NOMO-1 treated with DMSO at 0.1 percent for 48 hours (cell line): ENCODE results near the gene SLC27A3.
"Not testable (repeated sequence)": the region's sequence is repeated elsewhere in the genome, so short reads cannot be mapped to it uniquely, and the experiment has no call there.

ENCODE experiments used
- DNase-seq: peaks from one replicate; lab custom pipeline; 2025; ENCODE audit not compliant: unreplicated experiment; lab: John Stamatoyannopoulos, UW

SLC27A3 gene

DNA sequence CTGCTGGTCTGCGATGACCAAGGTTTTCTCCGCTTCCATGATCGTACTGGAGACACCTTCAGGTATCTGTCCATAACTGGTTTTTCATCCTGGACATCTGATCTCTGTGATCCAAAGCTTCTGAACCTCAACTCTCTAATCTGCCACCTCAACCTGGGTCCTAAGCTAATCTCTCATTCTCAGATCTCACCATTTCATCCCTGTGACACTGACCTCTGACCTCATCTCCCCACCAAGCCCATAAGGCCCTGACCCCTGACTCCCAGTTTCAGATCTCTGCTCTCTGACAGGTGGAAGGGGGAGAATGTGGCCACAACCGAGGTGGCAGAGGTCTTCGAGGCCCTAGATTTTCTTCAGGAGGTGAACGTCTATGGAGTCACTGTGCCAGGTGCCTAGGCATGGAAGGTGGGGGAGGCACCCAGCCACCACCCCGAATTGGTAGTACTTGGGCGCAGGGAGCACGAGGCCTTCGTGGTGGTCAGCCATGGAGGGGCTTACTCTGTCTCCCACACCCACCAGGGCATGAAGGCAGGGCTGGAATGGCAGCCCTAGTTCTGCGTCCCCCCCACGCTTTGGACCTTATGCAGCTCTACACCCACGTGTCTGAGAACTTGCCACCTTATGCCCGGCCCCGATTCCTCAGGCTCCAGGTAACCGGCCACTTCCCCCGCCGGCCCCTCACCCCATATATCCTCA lies 3.8 kb downstream of the SLC27A3 start:
- no peak for DNase-seq

- DNase-seq = no peak
Measured at GRCh38 chr1:153779781-153780541, 4.8 kb downstream of the SLC27A3 start.

- DNase-seq = no peak
Measured at GRCh38 chr1:153780551-153780950, 5.3 kb downstream of the SLC27A3 start.

DNA sequence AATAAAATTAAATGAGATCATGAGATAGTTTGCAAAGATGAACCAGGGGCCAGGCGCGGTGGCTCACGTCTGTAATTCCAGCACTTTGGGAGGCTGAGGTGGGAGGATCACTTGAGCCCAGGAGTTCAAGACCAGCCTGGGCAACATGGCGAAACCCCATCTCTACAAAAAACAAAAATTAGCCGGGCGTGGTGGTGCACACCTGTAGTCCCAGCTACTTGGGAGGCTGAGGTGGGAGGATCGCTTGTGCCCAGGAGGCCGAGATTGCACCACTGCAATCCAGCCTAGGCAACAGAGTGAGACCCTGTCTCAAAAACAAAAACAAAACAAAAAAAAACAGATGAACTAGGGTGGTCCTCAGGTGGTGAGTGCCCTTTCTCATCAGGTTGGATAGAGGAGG lies 7.4 kb downstream of the SLC27A3 start:
- not testable (repeated sequence) for DNase-seq

DNA sequence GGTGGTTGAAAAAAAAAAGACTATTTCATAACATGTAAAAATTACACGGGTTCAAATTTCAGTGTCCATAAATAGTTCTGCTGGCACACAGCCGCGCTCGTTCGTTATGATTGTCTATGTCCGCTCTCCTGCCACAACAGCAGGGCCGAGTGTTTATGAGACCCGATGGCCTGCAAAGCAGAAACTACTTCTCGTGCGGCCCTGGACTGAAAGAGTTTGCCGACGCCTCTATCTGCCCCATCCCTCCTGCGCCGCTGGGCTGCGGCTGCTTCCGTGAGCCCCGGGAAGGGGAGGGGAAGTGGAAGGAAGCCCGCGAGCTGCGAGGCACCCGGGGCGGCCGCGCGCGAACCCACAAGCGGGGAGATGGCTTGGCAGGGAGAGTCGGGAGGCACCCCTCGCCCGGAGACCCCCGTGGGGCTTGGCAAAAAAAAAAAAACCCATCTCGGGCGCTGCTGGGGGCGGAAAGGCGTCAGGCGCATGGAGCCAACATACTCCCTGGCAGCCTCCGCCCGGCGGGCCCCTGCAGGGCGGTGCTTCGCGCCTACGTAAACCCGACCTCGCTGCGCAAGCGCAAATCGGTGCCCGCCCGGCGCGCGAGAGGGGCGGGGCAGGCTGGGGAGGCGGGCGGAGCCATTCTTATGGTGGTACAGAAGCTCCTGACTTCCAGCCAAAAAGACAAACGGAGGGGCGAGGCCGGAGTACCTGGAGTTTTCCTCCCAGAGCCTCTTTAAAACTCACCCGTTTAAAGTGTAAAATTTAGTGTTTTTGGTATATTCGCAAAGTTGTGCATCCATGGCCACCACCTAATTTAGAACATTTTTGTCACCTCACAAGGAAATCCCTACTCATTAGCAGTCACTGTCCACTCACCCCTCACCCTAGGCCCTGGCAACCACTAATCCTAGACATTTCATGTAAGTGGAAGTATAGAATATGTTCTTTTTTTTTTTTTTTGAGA lies 8.3 kb downstream of the SLC27A3 start:
- DNase-seq = peak; percentile 83

DNA sequence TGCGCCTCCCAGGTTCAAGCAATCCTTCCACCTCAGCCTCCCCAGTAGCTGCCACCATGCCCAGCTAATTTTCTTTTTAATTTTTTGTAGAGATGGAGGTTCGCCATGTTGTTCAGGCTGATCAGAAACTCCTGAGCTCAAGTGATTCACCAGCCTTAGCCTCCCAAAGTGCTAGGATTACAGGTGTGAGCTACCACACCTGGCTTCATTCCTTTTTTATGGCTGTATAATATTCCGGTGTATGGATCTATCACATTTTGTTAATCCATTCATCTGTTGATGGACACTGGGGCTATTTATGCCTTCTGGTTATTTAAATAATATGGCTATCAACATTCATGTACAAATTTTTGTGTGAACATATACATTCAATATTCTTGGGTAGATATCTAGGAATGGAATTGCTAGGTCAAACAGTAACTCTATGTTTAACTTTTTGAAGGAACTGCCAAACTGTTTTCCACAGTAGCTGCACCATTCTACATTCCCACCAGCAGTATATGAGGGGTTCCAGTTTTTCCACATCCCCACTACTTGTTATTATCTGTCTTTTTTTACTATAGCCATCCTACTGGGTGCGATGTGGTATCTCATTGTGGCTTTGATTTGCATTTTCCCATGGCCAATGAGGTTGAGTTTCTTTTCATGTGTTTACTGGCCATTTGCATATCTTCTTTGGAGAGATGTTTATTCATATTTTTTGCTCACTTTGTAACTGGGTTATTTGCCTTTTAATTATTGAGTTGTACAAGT lies 11.0 kb downstream of the SLC27A3 start:
- DNase-seq = no peak

DNA sequence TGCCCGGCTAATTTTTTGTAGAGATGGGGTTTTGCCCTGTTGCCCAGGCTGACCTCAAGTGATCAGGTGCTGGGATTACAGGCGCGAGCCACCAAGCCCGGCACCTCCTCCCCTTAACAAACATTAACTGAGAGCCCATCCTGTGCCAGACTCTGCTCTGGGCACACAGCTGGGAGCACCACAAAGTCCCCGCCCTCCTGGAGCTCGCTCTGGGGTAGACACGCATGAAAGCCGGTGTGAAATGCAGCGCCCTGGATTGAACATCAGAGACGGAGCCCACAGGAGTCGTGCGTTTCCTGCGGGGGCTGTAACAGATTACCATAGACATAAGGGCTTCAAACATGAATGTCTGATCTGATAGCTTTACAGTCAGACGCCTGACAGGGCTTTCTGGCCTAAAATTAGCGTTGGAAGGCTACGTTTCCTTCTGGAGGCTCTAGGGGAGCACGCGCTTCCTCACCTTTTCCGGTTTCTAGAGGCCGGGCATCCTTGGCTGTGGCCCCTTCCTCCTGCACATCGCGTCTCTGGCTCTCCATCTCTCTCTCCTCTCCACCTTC lies 14.3 kb downstream of the SLC27A3 start:
- DNase-seq = no peak

DNA sequence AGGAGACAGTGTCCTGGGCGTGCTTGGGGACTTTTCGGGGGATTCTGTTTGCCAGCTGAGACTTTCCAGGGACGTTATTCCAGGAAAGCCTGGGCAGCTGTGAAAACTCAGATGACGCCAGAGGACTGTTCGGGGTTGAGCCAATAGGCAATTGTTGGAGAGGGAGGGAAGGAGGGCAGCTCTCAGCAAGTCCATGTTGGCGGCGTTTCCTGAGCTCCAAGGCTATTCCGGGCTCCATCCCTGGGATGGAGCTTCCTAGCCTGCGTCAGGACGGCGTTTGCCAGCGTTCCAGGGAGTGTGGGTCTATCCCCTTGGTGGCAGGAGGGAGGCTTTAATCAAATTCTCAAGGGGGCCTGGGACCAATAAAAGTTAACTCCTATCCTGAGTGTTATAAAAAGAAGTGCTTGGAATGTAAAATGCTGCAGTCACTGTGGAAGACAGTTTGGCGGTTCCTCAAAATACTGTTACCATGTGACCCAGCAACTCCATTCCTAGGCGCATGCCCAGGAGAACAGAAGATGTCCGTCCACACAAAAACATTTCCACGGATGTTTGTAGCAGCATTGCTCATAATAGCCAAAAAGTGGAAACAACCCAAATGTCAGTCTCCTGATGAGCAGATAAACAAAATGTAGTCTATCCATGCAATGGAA lies 15.2 kb downstream of the SLC27A3 start:
- peak; percentile 55 for DNase-seq

DNA sequence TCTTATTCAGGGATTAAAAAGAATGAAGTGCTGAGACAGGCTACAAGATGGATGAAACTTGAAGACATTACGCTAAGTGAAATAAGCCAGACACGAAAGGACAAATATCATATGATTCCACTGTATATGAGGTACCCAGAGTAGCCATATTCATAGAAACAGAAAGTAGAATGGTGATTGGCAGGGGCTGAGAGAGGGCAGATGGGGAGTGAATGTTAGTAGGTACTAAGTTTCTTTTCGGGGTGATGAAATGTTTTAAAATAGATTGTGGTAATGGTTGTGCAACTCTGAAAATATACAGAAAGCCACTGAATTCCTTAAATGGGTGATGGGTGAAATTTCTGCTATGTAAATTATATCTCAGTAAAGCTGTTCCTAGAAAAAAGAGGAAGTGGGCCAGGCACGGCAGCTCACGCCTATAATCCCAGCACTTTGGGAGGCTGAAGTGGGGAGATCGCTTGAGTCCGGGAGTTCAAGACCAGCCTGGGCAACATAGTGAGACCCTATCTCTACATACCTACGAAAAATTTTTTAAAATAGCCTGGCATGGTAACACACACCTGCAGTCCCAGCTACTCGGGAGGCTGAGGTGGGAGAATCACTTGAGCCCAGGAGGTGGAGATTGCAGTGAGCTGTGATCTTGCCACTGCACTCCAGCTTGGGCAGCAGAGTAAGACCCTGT lies 15.9 kb downstream of the SLC27A3 start:
- DNase-seq = peak; percentile 99

DNA sequence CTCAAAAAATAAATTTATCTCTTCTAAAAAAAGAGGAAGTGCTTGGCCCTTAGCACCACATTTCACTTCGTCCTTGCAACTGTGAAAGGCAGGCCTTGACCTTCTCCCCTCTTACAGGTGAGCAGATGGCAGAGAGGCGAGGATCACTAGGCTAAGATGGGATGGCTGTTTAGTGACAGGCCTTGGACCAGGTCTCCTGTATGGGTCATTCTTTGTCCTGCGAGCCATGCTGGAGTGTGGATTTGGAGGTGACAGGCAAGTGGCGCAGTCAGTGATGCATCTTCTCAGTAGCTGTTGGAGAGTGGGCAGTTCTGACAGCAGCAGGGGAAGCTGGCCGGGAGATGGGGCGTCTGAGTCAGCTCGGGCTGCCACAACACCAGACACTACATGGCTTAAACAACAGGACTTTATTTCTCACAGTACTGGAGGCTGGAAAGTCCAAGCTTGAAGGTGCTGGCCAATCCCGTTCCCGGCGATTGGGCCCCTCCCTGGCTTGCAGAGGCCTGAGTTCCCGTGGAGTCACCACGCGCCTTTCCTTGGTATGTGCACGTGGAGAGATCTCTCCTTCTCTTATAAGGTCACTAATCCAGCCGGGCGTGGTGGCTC lies 16.5 kb downstream of the SLC27A3 start:
- DNase-seq = peak; percentile 47

DNA sequence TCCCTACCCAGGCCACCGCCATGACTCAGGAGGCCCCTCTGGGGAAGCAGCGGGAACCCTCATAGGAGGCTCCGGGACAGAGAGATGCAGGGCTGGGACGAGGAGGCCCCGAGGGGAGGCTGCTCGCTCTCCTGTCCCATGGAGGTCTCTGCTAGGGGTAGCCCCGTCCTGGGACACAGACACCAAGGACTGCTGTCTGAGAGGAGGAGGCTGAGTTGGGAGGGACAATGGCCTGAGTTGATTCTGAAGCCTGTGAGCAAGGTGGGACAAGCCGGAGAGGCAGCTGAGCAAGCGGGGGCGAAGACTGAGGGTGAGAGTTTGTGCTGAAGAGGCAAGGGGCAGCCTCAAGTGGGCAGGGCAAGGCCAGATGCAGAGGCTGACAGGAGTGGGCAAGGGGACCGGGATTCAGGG lies 17.4 kb downstream of the SLC27A3 start:
- no peak for DNase-seq

DNA sequence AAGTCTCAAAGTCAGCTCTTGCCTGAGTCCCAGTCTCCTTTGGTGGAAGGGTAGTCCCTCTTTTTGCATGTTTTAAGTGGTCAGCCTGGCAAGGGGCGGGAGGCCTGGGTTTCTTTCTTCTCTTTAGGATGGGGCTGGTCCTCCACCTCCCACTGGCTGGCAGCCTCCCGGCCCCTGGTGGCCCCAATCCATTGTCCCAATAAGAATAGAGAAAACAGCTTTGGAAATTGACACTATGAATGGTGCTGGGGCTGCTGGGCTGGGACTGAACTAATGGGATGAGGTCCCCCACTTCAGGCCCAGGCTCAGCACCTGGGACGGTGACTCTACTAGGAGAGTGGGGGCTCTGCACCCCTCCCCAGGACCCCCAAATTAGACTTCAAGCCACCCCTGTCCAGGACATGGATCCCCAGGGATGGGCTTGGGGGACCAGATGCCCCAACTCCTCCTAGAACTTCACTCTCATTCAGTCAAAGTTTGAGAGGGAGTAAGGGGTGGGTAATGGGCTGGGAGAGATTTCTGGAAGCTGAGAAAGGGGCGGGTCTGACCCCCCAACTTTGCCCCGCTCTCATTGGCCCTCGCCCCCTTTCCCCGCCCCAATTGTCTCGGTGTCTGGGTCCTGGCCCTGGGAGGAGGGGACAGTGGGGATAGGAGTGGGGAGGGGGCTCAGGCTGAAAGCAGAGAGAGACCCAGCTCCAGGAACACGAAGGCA lies 18.2 kb downstream of the SLC27A3 start:
- no peak for DNase-seq

DNA sequence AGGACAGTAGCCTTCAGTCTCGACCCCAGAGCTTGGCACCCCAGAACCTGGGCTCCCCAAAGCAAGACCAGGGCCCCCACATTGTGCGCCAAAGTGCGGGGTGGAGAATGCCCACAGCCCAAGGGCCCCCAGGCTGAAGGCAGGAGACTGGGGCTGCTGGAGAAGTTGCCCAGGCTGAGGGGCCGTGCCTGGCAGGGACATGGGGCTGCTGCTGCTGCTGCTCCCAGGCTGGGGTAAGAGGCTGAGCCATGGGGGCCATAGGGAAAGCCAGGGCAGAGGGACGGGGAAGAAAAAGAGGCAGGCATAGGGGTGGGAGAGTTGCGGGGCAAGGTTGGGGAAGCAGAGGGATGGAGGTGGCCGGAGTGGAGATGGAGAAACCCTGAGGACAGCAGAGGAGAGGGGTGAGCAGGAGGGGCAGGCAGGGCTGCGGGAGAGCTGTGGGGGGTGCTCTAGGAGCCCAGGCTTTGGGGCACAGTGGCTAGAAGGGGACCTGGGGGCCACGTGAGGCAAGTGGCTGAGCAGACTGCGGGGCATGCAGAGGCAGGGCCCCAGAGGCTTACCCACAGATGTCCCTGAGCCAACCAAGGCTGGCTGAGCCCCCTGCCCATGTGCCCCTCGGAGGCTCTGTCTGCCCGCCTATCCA lies 18.9 kb downstream of the SLC27A3 start:
- no peak for DNase-seq

- DNase-seq = no peak
Measured at GRCh38 chr1:153794624-153795329, 19.6 kb downstream of the SLC27A3 start.

DNA sequence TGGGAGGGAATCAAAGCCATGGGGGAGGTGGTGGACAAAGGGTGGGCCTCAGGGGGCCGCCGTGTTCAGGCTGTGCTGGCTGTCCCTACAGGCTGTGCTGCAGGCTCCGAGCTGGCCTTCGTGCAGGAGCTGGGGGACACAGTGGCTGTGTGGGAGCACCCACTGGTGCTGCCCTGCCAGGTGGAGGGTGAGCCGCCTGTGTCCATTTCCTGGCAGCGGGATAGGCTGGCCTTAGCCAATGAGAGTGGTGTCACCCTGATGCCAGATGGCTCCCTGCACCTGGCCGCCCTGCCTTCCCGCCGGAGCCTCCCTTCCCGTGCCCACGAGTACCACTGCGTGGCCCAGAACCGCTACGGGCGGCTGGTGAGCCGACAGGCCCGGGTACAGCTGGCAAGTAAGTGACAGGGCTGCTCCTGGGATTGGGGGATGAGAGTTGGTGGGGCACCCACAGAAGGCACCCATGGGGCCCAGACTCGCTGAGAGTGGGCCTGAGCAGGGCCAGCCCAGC lies 20.2 kb downstream of the SLC27A3 start:
- DNase-seq = no peak

DNA sequence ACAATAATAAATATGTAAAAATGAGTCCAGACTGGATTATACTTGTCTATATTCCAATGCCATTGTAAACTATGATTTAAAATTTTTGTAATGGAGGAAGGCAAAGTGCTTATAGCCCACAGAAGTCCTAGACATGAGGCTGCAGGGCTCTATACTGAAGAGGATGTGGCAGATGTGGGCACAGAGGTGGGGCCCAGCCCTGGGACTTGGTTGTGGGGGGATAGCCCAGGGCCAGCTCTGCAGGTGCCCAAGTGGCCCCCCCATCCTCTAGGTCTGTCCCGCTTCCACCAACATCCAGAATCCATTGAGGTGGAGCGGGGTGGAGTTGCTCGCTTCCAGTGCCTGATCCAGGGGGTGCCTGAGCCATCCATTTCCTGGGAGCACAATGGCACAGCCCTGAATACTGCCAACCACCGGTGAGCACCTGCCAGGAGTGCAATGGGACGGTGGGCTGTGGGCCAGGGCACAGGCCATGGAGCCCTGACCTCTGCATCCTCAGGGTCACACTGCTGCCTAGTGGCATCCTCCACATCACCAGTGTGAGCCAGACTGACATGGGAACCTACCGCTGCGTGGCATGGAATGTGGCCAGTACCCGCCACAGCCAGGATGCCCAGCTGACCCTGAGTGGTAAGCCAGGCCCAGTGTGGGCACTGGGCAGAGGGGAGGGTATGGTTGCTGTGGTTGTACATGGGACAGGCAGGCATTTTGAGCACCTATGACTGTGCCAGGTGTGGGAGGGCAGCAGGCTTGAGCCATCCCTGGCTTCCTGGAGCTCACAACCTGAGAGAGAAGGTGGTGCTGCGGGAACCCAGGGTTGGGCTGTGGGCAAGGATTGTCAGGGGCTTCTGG lies 21.0 kb downstream of the SLC27A3 start:
- no peak for DNase-seq
